SK-N-MC (cell line): ENCODE data around the gene CEP131.
A peak's percentile ranks its signal among the peaks of the same experiment; 100 is the strongest.

Source experiments
- DNase-seq: peaks from one replicate; pipeline ENCODE4 v3.0.0-alpha.2; 2011; ENCODE audit warnings: low read depth, low spot score
- H3K27ac ChIP-seq: fragments of 200-600 bp; sonication (generic); 2 replicates; pipeline ENCODE4 v1.5.1; 2016; ENCODE audit warnings: mixed run types
- H3K36me3 ChIP-seq: fragments of 200-600 bp; sonication (generic); 2 replicates; pipeline ENCODE4 v1.6.1; 2017; ENCODE audit warnings: antibody characterized with exemption, low read length, mixed read lengths; ENCODE audit not compliant: insufficient read depth
- H3K4me3 ChIP-seq: fragments of 200-600 bp; sonication (generic); 2 replicates; pipeline ENCODE4 v1.5.1; 2016
- H3K9ac ChIP-seq: fragments of 200-600 bp; sonication (generic); 2 replicates; pipeline ENCODE4 v1.8.0; 2017; ENCODE audit warnings: mixed run types, mixed read lengths; ENCODE audit not compliant: insufficient read length
- H3K9me3 ChIP-seq: fragments of 200-600 bp; sonication (generic); 2 replicates; pipeline ENCODE4 v1.6.1; 2017; ENCODE audit warnings: low read depth, mild to moderate bottlenecking, antibody characterized with exemption, low read length, moderate library complexity, mixed read lengths
- EZH2 ChIP-seq: fragments of 200-600 bp; sonication (generic); IDR thresholded peaks from one replicate; pipeline ENCODE4 v1.6.1; 2017; ENCODE audit warnings: antibody characterized with exemption
- FOXP2 ChIP-seq: optimal IDR thresholded peaks from 2 replicates; pipeline ENCODE3; 2011; ENCODE audit warnings: mild to moderate bottlenecking, moderate library complexity; ENCODE audit not compliant: insufficient read depth; ENCODE audit errors: extremely low read length, control extremely low read depth
- POLR2AphosphoS5 ChIP-seq: IDR thresholded peaks from 2 replicates; pipeline ENCODE4 v1.6.1; 2012; ENCODE audit warnings: mild to moderate bottlenecking, low read depth, low read length, borderline replicate concordance

Gene CEP131

GRCh38 chr17:81254955-81255717 is 32.4 kb upstream of the CEP131 start:
- no peaks in the 10 kb centered on the region for H3K9me3 ChIP-seq
- DNase-seq, result no peak
- H3K9ac ChIP-seq, result no peak overlapping the region
- TF ChIP-seq POLR2AphosphoS5 (no peak), FOXP2 (peak; percentile 80)
- H3K36me3 ChIP-seq, result no peaks in the 10 kb centered on the region
- H3K27ac ChIP-seq, result peak overlapping the region; percentile 78
- H3K4me3 ChIP-seq, result peak overlapping the region; percentile 74

- Histone ChIP-seq H3K27ac (no peak overlapping the region), H3K9me3 (no peaks in the 10 kb centered on the region), H3K4me3 (no peak overlapping the region), H3K36me3 (no peaks in the 10 kb centered on the region), H3K9ac (no peak overlapping the region)
- TF ChIP-seq EZH2 (no peak), POLR2AphosphoS5 (no peak), FOXP2 (no peak)
- no peak for DNase-seq
Observed at GRCh38 chr17:81253358-81254131, 30.8 kb upstream of the CEP131 start.

GRCh38 chr17:81252987-81253329 is 30.2 kb upstream of the CEP131 start:
- no peaks in the 10 kb centered on the region for H3K36me3 ChIP-seq
- H3K27ac ChIP-seq, result no peak overlapping the region

GRCh38 chr17:81252326-81252986 is 29.7 kb upstream of the CEP131 start:
- Histone ChIP-seq H3K36me3 (no peaks in the 10 kb centered on the region), H3K27ac (0 out of 2 replicates have a peak overlapping the region, but pooled peaks have one; percentile 45)

More at GRCh38 chr17:81252987-81253329, 30.2 kb upstream of the CEP131 start:
- no peak overlapping the region for H3K9ac ChIP-seq
- TF ChIP-seq POLR2AphosphoS5 (no peak), EZH2 (no peak)
- DNase-seq, result no peak
- no peaks in the 10 kb centered on the region for H3K9me3 ChIP-seq
- H3K4me3 ChIP-seq, result no peak overlapping the region

GRCh38 chr17:81251709-81252301 is 29.0 kb upstream of the CEP131 start:
- Histone ChIP-seq H3K27ac (0 out of 2 replicates have a peak overlapping the region, but pooled peaks have one; percentile 45), H3K4me3 (peak overlapping the region; percentile 45), H3K9ac (no peak overlapping the region), H3K9me3 (no peaks in the 10 kb centered on the region), H3K36me3 (no peaks in the 10 kb centered on the region)
- no peak; the same call in 1 of the 2 replicates for TF ChIP-seq POLR2AphosphoS5
- no peak for DNase-seq

More at GRCh38 chr17:81252326-81252986, 29.7 kb upstream of the CEP131 start:
- no peak overlapping the region for H3K9ac ChIP-seq
- no peak overlapping the region for H3K4me3 ChIP-seq
- H3K9me3 ChIP-seq, result no peaks in the 10 kb centered on the region
- TF ChIP-seq FOXP2, result no peak
- no peak for TF ChIP-seq POLR2AphosphoS5
- no peak for TF ChIP-seq EZH2
- no peak for DNase-seq

GRCh38 chr17:81251094-81251708 is 28.4 kb upstream of the CEP131 start:
- peak overlapping the region; percentile 45 for H3K4me3 ChIP-seq
- DNase-seq, result no peak
- H3K27ac ChIP-seq, result no peak overlapping the region
- no peak overlapping the region for H3K9ac ChIP-seq
- TF ChIP-seq EZH2, result no peak
- TF ChIP-seq POLR2AphosphoS5, result no peak
- no peak for TF ChIP-seq FOXP2
- H3K9me3 ChIP-seq, result no peaks in the 10 kb centered on the region
- H3K36me3 ChIP-seq, result no peaks in the 10 kb centered on the region

- Histone ChIP-seq H3K27ac (no peak overlapping the region), H3K4me3 (no peak overlapping the region), H3K36me3 (no peaks in the 10 kb centered on the region), H3K9ac (no peak overlapping the region), H3K9me3 (no peaks in the 10 kb centered on the region)
- TF ChIP-seq POLR2AphosphoS5 (no peak), EZH2 (no peak), FOXP2 (no peak)
- no peak for DNase-seq
Observed at GRCh38 chr17:81250286-81251093, 27.7 kb upstream of the CEP131 start.
